HEK293 (cell line): ENCODE results near the gene MTHFSD.

Experiments used
- HOXC10 ChIP-seq: sonication (generic); formaldehyde crosslinking; IDR thresholded peaks from 2 replicates; pipeline ENCODE4 v1.8.1; 2023; ENCODE audit warnings: mild to moderate bottlenecking, missing genetic modification reagents
- OVOL3 ChIP-seq: fragments of 450-650 bp; formaldehyde crosslinking; IDR thresholded peaks from 2 replicates; pipeline ENCODE4 v1.5.1; 2016; ENCODE audit warnings: missing biosample characterization, missing genetic modification characterization
- YY1 ChIP-seq: fragments of 450-650 bp; formaldehyde crosslinking; IDR thresholded peaks from 2 replicates; pipeline ENCODE4 v1.5.1; 2018; ENCODE audit warnings: missing biosample characterization, missing genetic modification characterization
- ZNF132 ChIP-seq: fragments of 450-650 bp; formaldehyde crosslinking; IDR thresholded peaks from 2 replicates; pipeline ENCODE4 v1.5.1; 2017; ENCODE audit warnings: missing biosample characterization, missing genetic modification characterization, borderline replicate concordance
- ZNF529 ChIP-seq: fragments of 450-650 bp; formaldehyde crosslinking; IDR thresholded peaks from 2 replicates; pipeline ENCODE4 v1.5.1; 2017; ENCODE audit warnings: missing genetic modification characterization, missing biosample characterization; ENCODE audit not compliant: insufficient replicate concordance
- TF ChIP-seq, protein P1 (sequence below): fragments of 450-650 bp; formaldehyde crosslinking; IDR thresholded peaks from 2 replicates; pipeline ENCODE4 v1.5.1; 2016; ENCODE audit warnings: missing biosample characterization, missing genetic modification characterization
- TF ChIP-seq, protein P2 (sequence below): fragments of 450-650 bp; formaldehyde crosslinking; IDR thresholded peaks from 2 replicates; pipeline ENCODE4 v1.5.1; 2016; ENCODE audit warnings: missing biosample characterization, missing genetic modification characterization

DNA sequence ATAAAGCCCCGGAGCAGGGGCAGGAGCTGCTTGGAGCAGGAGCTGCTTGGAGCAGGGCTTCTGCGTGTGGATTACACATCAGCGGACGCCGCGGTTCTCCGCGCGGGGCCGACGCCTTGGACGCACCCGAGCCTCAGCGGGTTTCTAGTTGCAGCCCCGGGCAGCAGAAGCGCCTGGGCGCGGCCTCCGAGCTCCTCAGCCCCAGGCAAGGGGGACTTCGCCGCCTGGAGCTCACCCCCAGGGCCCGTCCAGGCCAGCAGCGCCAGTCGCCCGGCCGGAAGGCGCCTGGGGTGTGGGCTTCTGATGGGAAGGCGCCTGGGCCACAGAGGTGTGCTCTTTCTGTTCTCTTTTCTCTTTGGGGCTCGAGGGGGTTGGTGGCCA, 38.4 kb downstream of the MTHFSD start:
- TF ChIP-seq OVOL3 (tag by site-specific recombination): no peak
- TF ChIP-seq, protein P1, sequence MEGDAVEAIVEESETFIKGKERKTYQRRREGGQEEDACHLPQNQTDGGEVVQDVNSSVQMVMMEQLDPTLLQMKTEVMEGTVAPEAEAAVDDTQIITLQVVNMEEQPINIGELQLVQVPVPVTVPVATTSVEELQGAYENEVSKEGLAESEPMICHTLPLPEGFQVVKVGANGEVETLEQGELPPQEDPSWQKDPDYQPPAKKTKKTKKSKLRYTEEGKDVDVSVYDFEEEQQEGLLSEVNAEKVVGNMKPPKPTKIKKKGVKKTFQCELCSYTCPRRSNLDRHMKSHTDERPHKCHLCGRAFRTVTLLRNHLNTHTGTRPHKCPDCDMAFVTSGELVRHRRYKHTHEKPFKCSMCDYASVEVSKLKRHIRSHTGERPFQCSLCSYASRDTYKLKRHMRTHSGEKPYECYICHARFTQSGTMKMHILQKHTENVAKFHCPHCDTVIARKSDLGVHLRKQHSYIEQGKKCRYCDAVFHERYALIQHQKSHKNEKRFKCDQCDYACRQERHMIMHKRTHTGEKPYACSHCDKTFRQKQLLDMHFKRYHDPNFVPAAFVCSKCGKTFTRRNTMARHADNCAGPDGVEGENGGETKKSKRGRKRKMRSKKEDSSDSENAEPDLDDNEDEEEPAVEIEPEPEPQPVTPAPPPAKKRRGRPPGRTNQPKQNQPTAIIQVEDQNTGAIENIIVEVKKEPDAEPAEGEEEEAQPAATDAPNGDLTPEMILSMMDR (tag by site-specific recombination): no peak
- TF ChIP-seq, protein P2, sequence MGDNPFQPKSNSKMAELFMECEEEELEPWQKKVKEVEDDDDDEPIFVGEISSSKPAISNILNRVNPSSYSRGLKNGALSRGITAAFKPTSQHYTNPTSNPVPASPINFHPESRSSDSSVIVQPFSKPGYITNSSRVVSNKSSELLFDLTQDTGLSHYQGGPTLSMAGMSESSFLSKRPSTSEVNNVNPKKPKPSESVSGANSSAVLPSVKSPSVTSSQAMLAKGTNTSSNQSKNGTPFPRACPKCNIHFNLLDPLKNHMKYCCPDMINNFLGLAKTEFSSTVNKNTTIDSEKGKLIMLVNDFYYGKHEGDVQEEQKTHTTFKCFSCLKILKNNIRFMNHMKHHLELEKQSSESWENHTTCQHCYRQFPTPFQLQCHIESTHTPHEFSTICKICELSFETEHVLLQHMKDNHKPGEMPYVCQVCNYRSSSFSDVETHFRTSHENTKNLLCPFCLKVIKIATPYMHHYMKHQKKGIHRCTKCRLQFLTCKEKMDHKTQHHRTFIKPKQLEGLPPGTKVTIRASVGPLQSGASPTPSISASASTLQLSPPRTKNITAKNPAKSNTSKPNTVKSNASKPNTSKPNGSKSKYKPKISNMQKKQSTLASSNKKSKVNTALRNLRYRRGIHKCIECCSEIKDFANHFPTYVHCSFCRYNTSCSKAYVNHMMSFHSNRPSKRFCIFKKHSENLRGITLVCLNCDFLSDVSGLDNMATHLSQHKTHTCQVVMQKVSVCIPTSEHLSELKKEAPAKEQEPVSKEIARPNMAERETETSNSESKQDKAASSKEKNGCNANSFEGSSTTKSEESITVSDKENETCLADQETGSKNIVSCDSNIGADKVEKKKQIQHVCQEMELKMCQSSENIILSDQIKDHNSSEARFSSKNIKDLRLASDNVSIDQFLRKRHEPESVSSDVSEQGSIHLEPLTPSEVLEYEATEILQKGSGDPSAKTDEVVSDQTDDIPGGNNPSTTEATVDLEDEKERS (tag by site-specific recombination): no peak
- TF ChIP-seq ZNF529 (tag by site-specific recombination): no peak
- TF ChIP-seq ZNF132 (tag by site-specific recombination): no peak
- no peak for TF ChIP-seq HOXC10 (CRISPR knock-in tag)
- no peak for TF ChIP-seq YY1 (tag by site-specific recombination)
